ENCODE data around the gene KIF18B.

The KIF18B gene

DNA sequence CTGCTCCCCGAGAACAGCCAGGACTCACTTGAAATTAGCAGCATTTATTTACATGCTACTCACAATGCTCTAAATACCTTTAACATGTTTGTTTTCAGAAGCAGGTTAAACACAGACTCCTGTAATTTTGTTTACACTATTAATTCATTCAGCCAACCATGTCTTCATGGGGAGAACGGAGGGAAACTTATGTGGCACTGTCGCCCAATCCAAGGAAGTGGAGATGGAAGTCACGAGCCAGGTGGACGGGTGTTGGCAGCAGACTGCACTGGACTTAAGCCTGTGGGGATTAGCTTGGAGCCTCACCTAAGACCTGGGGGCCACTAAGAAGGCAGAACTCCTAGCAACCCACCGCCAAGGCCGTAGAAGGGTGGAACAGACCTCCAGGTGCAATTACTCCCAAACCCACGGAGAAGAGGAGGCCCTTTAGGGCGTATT lies 23.4 kb downstream of the KIF18B start:
- TF ChIP-seq L3MBTL2 (conservative IDR thresholded peaks at IDR 0.05) (no peak), SP1 (IDR thresholded peaks at IDR 0.05) (no peak), FOXK2 (IDR thresholded peaks at IDR 0.05) (no peak), ARNT (IDR thresholded peaks at IDR 0.05) (no peak), HDGF (IDR thresholded peaks at IDR 0.05; ENCODE audit: borderline replicate concordance) (no peak), BHLHE40 (IDR thresholded peaks at IDR 0.05; ENCODE audit: borderline replicate concordance) (no peak), SUZ12 (IDR thresholded peaks at IDR 0.05) (no peak), NFRKB (IDR thresholded peaks at IDR 0.05) (no peak), ZNF384 (IDR thresholded peaks at IDR 0.05) (no peak), ELF4 (IDR thresholded peaks at IDR 0.05) (no peak), FOXM1 (IDR thresholded peaks at IDR 0.05; ENCODE audit: borderline replicate concordance) (no peak), CTBP1 (IDR thresholded peaks at IDR 0.05; ENCODE audit: borderline replicate concordance) (no peak), TARDBP (IDR thresholded peaks at IDR 0.05) (no peak), LEF1 (IDR thresholded peaks at IDR 0.05; ENCODE audit: borderline replicate concordance) (no peak), FOXA1 (IDR thresholded peaks at IDR 0.05) (no peak)
- TF ChIP-seq, protein P1, sequence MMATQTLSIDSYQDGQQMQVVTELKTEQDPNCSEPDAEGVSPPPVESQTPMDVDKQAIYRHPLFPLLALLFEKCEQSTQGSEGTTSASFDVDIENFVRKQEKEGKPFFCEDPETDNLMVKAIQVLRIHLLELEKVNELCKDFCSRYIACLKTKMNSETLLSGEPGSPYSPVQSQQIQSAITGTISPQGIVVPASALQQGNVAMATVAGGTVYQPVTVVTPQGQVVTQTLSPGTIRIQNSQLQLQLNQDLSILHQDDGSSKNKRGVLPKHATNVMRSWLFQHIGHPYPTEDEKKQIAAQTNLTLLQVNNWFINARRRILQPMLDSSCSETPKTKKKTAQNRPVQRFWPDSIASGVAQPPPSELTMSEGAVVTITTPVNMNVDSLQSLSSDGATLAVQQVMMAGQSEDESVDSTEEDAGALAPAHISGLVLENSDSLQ (IDR thresholded peaks at IDR 0.05) = no peak
- CTCF ChIA-PET = interaction anchor here (1.1 kb wide), 1 partner anchor 98 kb away, joined by 3 read pairs; no protein-coding TSS in a partner anchor
- POLR2A ChIA-PET = interaction anchor here (0.9 kb wide), 1 partner anchor 23 kb away, joined by 3 read pairs; no protein-coding TSS in a partner anchor
- no peak for DNase-seq (ENCODE audit: extremely low spot score)

GRCh38 chr17:44922746-44923470 lies 24.7 kb downstream of the KIF18B start:
- TF ChIP-seq FOXK2 (IDR thresholded peaks at IDR 0.05) (no peak), ELF4 (IDR thresholded peaks at IDR 0.05) (no peak)
- ChIA-PET POLR2A (no interaction called here), CTCF (interaction anchor here (0.9 to 1.1 kb wide), 2 partner anchors 99 to 213 kb away, joined by 3 read pairs; partner anchors contain the start of gene ACBD4)
- DNase-seq (ENCODE audit: extremely low spot score) = no peak

GRCh38 chr17:44922136-44922535 lies 25.4 kb downstream of the KIF18B start:
- no peak for TF ChIP-seq ELF4 (IDR thresholded peaks at IDR 0.05)
- TF ChIP-seq CTBP1 (IDR thresholded peaks at IDR 0.05; ENCODE audit: borderline replicate concordance) = no peak
- no peak for TF ChIP-seq ARNT (IDR thresholded peaks at IDR 0.05)
- TF ChIP-seq, protein P1 (IDR thresholded peaks at IDR 0.05) = no peak
- no peak for TF ChIP-seq HDGF (IDR thresholded peaks at IDR 0.05; ENCODE audit: borderline replicate concordance)
- TF ChIP-seq TARDBP (IDR thresholded peaks at IDR 0.05) = no peak
- ChIA-PET POLR2A (no interaction called here), CTCF (interaction anchor here (0.7 to 2.4 kb wide), 4 partner anchors 30 to 213 kb away, joined by 3 to 15 read pairs (median 7); partner anchors contain the start of gene ACBD4)
- no peak for DNase-seq (ENCODE audit: extremely low spot score)

GRCh38 chr17:44921122-44921882 lies 26.3 kb downstream of the KIF18B start:
- TF ChIP-seq FOXA1 (IDR thresholded peaks at IDR 0.05) = no peak
- POLR2A ChIA-PET = interaction anchor here (0.7 to 2.0 kb wide), 10 partner anchors 10 to 101 kb away, joined by 3 to 6 read pairs (median 3); partner anchors contain the start of gene C1QL1
- no peak for DNase-seq (ENCODE audit: extremely low spot score)
- CTCF ChIA-PET = interaction anchor here (0.7 to 2.7 kb wide), 12 partner anchors 10 to 214 kb away, joined by 3 to 40 read pairs (median 6); partner anchors contain the start of genes ACBD4 and C1QL1

DNA sequence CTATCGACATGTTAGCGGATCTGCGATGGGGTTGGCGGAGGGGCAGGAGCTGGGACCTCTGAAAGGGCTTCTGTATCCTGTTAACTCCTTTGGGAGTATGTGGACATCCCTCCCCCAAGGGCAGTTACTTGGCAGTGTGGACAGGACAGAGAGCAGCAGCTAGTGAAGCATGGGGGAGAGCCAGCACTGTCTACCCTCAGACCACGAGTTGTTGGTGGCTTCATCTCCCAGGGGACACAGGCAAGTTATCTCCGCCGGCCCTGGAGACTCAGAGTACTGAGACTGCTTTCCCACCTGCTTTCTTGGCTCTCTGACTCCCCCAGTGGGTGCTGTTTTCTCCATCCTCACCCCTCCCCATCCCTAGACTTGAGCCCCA lies 27.0 kb downstream of the KIF18B start:
- TF ChIP-seq SP1 (IDR thresholded peaks at IDR 0.05) (no peak), FOXK2 (IDR thresholded peaks at IDR 0.05) (no peak), FOXA1 (IDR thresholded peaks at IDR 0.05) (no peak), ARNT (IDR thresholded peaks at IDR 0.05) (no peak), TARDBP (IDR thresholded peaks at IDR 0.05) (no peak), LEF1 (IDR thresholded peaks at IDR 0.05; ENCODE audit: borderline replicate concordance) (no peak), ELF4 (IDR thresholded peaks at IDR 0.05) (no peak), FOXM1 (IDR thresholded peaks at IDR 0.05; ENCODE audit: borderline replicate concordance) (no peak), CTBP1 (IDR thresholded peaks at IDR 0.05; ENCODE audit: borderline replicate concordance) (no peak), BHLHE40 (IDR thresholded peaks at IDR 0.05; ENCODE audit: borderline replicate concordance) (no peak), L3MBTL2 (conservative IDR thresholded peaks at IDR 0.05) (no peak), HDGF (IDR thresholded peaks at IDR 0.05; ENCODE audit: borderline replicate concordance) (no peak), NFRKB (IDR thresholded peaks at IDR 0.05) (no peak), ZNF384 (IDR thresholded peaks at IDR 0.05) (no peak), SUZ12 (IDR thresholded peaks at IDR 0.05) (no peak)
- TF ChIP-seq, protein P1 (IDR thresholded peaks at IDR 0.05) = no peak
- ChIA-PET CTCF (interaction anchor here (0.6 to 2.7 kb wide), 18 partner anchors 10 to 215 kb away, joined by 3 to 40 read pairs (median 4); partner anchors contain the start of genes ACBD4, C1QL1 and EFTUD2), POLR2A (interaction anchor here (0.8 to 2.0 kb wide), 9 partner anchors 10 to 102 kb away, joined by 3 to 6 read pairs (median 3); partner anchors contain the start of gene C1QL1)
- no peak for DNase-seq (ENCODE audit: extremely low spot score)
